Heart right ventricle (tissue), 16 donors: Measurements from ENCODE around the gene G0S2. TPM values are rescaled to one million over a fixed set of nuclear protein-coding genes. Genes with fewer than 3 reads are reported as not detected.

ENCODE experiments used
- ATAC-seq, 8 donors: fragments of 200-7000 bp; cut with Tn5 transposase; one replicate each; pipeline ENCODE4 v1.9.1; 2020; ENCODE audit warnings: mild to moderate bottlenecking in 8 of 8, moderate library complexity in 8 of 8, moderate number of reproducible peaks in 1 of 8
- DNase-seq, 2 donors: peaks; one replicate each; pipeline ENCODE4 v3.0.0-alpha.2; 2020
- H3K27ac ChIP-seq, 10 donors: fragments of 200-600 bp; sonication (generic) in 2 of 10; one replicate each; pipeline versions ENCODE4 v1.5.0 to v1.8.0; 2020 to 2022; ENCODE audit warnings: mild to moderate bottlenecking in 3 of 10
- H3K27me3 ChIP-seq, 7 donors: fragments of 200-600 bp; one replicate each; pipeline ENCODE4 v1.8.0; 2021 to 2022; ENCODE audit warnings: mild to moderate bottlenecking in 2 of 7
- H3K36me3 ChIP-seq, 9 donors: fragments of 200-600 bp; sonication (generic) in 1 of 9; one replicate each; pipeline versions ENCODE4 v1.5.0 to v1.8.0; 2020 to 2022; ENCODE audit warnings: mild to moderate bottlenecking in 2 of 9
- H3K4me1 ChIP-seq, 9 donors: fragments of 200-600 bp; sonication (generic) in 1 of 9; one replicate each; pipeline versions ENCODE4 v1.5.0 to v1.8.0; 2020 to 2022; ENCODE audit warnings: mild to moderate bottlenecking in 4 of 9
- H3K4me3 ChIP-seq, 10 donors: fragments of 200-600 bp; sonication (generic) in 2 of 10; one replicate each; pipeline versions ENCODE4 v1.5.0 to v1.8.0; 2020 to 2022; ENCODE audit warnings: mild to moderate bottlenecking in 7 of 10, moderate library complexity in 2 of 10
- H3K9me3 ChIP-seq, 11 donors: fragments of 200-600 bp in 10 of 11; sonication (generic) in 2 of 11; one replicate each; pipeline versions ENCODE4 v1.5.0 to v1.8.0; 2013 to 2022; ENCODE audit warnings: mild to moderate bottlenecking in 2 of 11, control low read depth in 1 of 11, moderate library complexity in 1 of 11
- CTCF ChIP-seq, 9 donors: fragments of 200-600 bp; sonication (generic) in 2 of 9; IDR thresholded peaks; one replicate each; pipeline versions ENCODE4 v1.5.0 to v1.8.0; 2021 to 2022; ENCODE audit warnings: antibody characterized with exemption in 9 of 9, mild to moderate bottlenecking in 5 of 9, moderate library complexity in 1 of 9
- WGBS, 2 donors: extraction: QIAGEN DNeasy Blood & Tissue Kit; methylation state at CpG; one replicate each; pipeline ENCODE4 v1.1.7; 2013; ENCODE audit warnings: inconsistent platforms in 1 of 2; 5-methylcytosine and 5-hydroxymethylcytosine counted together
- intact Hi-C, 10 donors: fragments of 100-400 bp; cut with DNase I; formaldehyde crosslinking; loops; one replicate each; pipeline versions ENCODE4 v1.11.1 to v1.14.2; 2022
- polyA plus RNA-seq, 2 donors: library from polyadenylated mRNA; stranded (reverse); fragments of 200-250 nt; gene quantifications; one replicate each; pipeline ENCODE4 v1.2.3, GENCODE V29; 2013
- total RNA-seq, 10 donors: library from RNA; stranded (reverse); fragmentation: NEBNext Ultra II Directional in 3 of 10; extraction: Animal tissue kit (Norgen Biotek cat#: 25700) in 3 of 10; gene quantifications; one replicate each; pipeline versions ENCODE4 v1.2.1 to v1.2.4, GENCODE V29; 2021 to 2023
- donor health status: Arrhythmogenic right ventricular cardiomyopathy.
- donor health status: ischemic (EF 13 %, LVEDD 7.1; RV severe dilation, severe dysfunction).
- donor health status: healthy with polysubstance abuse.
- donor health status: DM: no; HTN: yes; CAD: no.
- donor health status: DM: no; HTN: no; CAD: no.
- donor health status: ischemic (EF 25% LVEDD 6.9; RV normal size, moderate dysfunction).
- donor health status: ischemic (EF 25% LVEDD 5.7; RV mildly dilated, moderate dysfunction).
- donor health status: healthy.
- donor health status: DM: yes; HTN: yes; CAD: no.
- donor health status: Ischemic cardiomyopathy.
- donor health status: ischemic (EF 35%, LVEDD 5.7; RV mildly dilated, moderate dysfunction).
- donor health status: nonischemic (EF 11% LVEDD 7.7; RV severe dilation, severe dysfunction).
- donor health status: DM: yes; HTN: yes; CAD: no.
- donor health status: PGD.
- donor health status: ischemic (EF 29% LVEDD 5.4; RV normal size, mild dysfunction).
- donor health status: nonischemic (EF 23%, LVEDD 6.1; RV moderate dilation, normal function).

Gene G0S2
- total and polyA plus RNA-seq, 12 donors = 75.3 to 491 (median 131) TPM

GRCh38 chr1:209643285-209644020 is 31.8 kb upstream of the G0S2 start:
- 0 to 7% methylated on average over 2 of the region's 2 CpGs for WGBS, 2 donors
- Histone ChIP-seq H3K27me3 (no peaks in the 10 kb centered on the region), H3K27ac (peak overlapping the region; percentile 5 to 98 (median 88)), H3K4me3 (no peak overlapping the region), H3K4me1 (peaks cover 36 to 79% (median 75%) of the 10 kb centered on the region in 9 donors), H3K36me3 (no peaks in the 10 kb centered on the region), H3K9me3 (no peaks in the 10 kb centered on the region)
- DNase-seq (peak; percentile 71 to 88), ATAC-seq (peak; percentile 44 to 86 (median 78))
- peak in 3 of 9 donors; percentile 25 to 39 (median 37) for TF ChIP-seq CTCF (IDR thresholded peaks at IDR 0.05)
- intact Hi-C loops = loop anchor here in 7 of 10 donors (2.0 to 10.0 kb wide), 6 partner anchors 31 to 104 kb away; partner anchors contain the start of gene G0S2 (in 6 of the 7)

GRCh38 chr1:209645574-209646452 is 29.4 kb upstream of the G0S2 start:
- Histone ChIP-seq H3K27me3 (no peaks in the 10 kb centered on the region), H3K4me1 (peaks cover 40 to 100% (median 91%) of the 10 kb centered on the region in 9 donors), H3K4me3 (no peak overlapping the region), H3K9me3 (no peaks in the 10 kb centered on the region), H3K36me3 (no peaks in the 10 kb centered on the region), H3K27ac (peak overlapping the region in 9 of 10 donors; percentile 53 to 98 (median 90))
- no peak for DNase-seq
- ATAC-seq = peak in 4 of 8 donors; percentile 19 to 27 (median 26)
- no peak for TF ChIP-seq CTCF (IDR thresholded peaks at IDR 0.05)
- WGBS, 2 donors = 40 to 47% methylated on average over 16 of the region's 16 CpGs
- intact Hi-C loops = loop anchor here in 2 of 10 donors (5.0 to 10.0 kb wide), 3 partner anchors 41 to 101 kb away; no protein-coding TSS in a partner anchor

- Histone ChIP-seq H3K4me1 (peaks cover 37 to 100% (median 84%) of the 10 kb centered on the region in 9 donors), H3K9me3 (no peaks in the 10 kb centered on the region), H3K36me3 (no peaks in the 10 kb centered on the region), H3K27ac (peak overlapping the region in 9 of 10 donors; percentile 53 to 98 (median 90)), H3K27me3 (no peaks in the 10 kb centered on the region), H3K4me3 (no peak overlapping the region)
- ATAC-seq = no peak
- peak in 3 of 9 donors; percentile 12 to 27 (median 21) for TF ChIP-seq CTCF (IDR thresholded peaks at IDR 0.05)
- intact Hi-C loops = loop anchor here in 2 of 10 donors (5.0 to 10.0 kb wide), 3 partner anchors 41 to 101 kb away; no protein-coding TSS in a partner anchor
- no peak for DNase-seq
- WGBS, 2 donors = 90 to 92% methylated on average over 5 of the region's 5 CpGs
Observed at GRCh38 chr1:209646558-209646957, 28.7 kb upstream of the G0S2 start.

- H3K27me3 ChIP-seq = no peaks in the 10 kb centered on the region
- peak overlapping the region in 8 of 10 donors; percentile 24 to 97 (median 50) for H3K27ac ChIP-seq
- ATAC-seq (no peak), DNase-seq (no peak)
- H3K4me3 ChIP-seq = no peak overlapping the region
- peaks cover 36 to 97% (median 78%) of the 10 kb centered on the region in 9 donors for H3K4me1 ChIP-seq
- intact Hi-C loops = loop anchor here in 2 of 10 donors (5.0 to 10.0 kb wide), 3 partner anchors 40 to 100 kb away; no protein-coding TSS in a partner anchor
- no peaks in the 10 kb centered on the region for H3K9me3 ChIP-seq
- 55 to 64% methylated on average over 4 of the region's 4 CpGs for WGBS, 2 donors
- TF ChIP-seq CTCF (IDR thresholded peaks at IDR 0.05) = no peak
- no peaks in the 10 kb centered on the region for H3K36me3 ChIP-seq
Observed at GRCh38 chr1:209647156-209647555, 28.1 kb upstream of the G0S2 start.
